ENCODE measurements around the gene DENND1A.

DENND1A gene

GRCh38 chr9:123561046-123561445, 368.9 kb downstream of the DENND1A start:
- no peak overlapping the region for H3K4me3 ChIP-seq (ENCODE audit: control insufficient read depth, low read depth, low read length)
- TF ChIP-seq, protein P1, sequence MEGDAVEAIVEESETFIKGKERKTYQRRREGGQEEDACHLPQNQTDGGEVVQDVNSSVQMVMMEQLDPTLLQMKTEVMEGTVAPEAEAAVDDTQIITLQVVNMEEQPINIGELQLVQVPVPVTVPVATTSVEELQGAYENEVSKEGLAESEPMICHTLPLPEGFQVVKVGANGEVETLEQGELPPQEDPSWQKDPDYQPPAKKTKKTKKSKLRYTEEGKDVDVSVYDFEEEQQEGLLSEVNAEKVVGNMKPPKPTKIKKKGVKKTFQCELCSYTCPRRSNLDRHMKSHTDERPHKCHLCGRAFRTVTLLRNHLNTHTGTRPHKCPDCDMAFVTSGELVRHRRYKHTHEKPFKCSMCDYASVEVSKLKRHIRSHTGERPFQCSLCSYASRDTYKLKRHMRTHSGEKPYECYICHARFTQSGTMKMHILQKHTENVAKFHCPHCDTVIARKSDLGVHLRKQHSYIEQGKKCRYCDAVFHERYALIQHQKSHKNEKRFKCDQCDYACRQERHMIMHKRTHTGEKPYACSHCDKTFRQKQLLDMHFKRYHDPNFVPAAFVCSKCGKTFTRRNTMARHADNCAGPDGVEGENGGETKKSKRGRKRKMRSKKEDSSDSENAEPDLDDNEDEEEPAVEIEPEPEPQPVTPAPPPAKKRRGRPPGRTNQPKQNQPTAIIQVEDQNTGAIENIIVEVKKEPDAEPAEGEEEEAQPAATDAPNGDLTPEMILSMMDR (conservative IDR thresholded peaks at IDR 0.05; ENCODE audit: control insufficient read depth, insufficient read depth, low read depth, low read length) = no peak

GRCh38 chr9:123556464-123557435, 373.2 kb downstream of the DENND1A start:
- no peak overlapping the region for H3K4me3 ChIP-seq (ENCODE audit: control insufficient read depth, low read depth, low read length)
- DNase-seq (ENCODE audit: low read depth) = peak; percentile 14
- TF ChIP-seq, protein P1 (conservative IDR thresholded peaks at IDR 0.05; ENCODE audit: control insufficient read depth, insufficient read depth, low read depth, low read length) = no peak

More at GRCh38 chr9:123561046-123561445, 368.9 kb downstream of the DENND1A start:
- no peak for DNase-seq (ENCODE audit: low read depth)

DNA sequence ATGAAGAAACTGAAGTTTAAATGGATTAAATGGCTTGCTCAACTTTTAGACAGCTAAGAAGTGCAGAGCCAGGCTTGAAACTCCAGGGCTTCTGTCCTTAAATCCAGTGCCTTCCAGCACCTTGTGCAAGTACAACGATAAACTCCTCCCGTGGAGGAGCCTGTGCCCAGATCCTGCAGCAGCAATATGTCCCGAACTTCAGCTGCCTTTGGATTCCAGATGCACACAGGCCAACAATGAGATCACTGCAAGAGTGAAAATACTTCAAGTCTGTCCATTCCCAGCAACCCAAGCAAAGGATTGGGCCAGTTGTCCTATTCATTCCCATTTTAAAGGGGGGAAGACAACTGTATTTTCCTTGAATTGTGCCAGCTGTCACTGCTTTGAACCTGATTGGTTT, 374.3 kb downstream of the DENND1A start:
- TF ChIP-seq, protein P1 (conservative IDR thresholded peaks at IDR 0.05; ENCODE audit: control insufficient read depth, insufficient read depth, low read depth, low read length) = no peak
- no peak overlapping the region for H3K4me3 ChIP-seq (ENCODE audit: control insufficient read depth, low read depth, low read length)
- no peak for DNase-seq (ENCODE audit: low read depth)

- TF ChIP-seq, protein P1 (conservative IDR thresholded peaks at IDR 0.05; ENCODE audit: control insufficient read depth, insufficient read depth, low read depth, low read length) = no peak
- H3K4me3 ChIP-seq (ENCODE audit: control insufficient read depth, low read depth, low read length) = no peak overlapping the region
Observed at GRCh38 chr9:123552530-123552929, 377.4 kb downstream of the DENND1A start.

DNA sequence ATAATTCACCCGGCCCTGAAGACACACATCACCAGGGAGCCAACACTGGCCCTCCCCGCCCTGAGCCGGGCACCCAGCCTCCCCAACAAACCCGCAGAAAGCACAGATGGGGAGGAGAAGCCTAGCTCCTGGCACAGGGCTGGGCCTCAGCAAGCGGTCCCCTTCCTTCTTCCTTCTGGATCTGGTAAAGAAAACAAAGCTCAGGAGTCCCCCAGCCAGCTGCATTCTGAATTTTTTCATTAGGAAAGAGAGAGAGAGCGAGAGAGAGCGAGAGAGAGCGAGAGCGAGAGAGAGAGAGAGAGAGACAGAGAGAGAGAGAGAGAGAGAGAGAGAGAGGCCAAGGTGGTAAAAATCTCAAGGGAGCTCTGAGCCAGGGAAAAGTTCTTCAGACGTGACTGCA, 378.2 kb downstream of the DENND1A start:
- TF ChIP-seq, protein P1 (conservative IDR thresholded peaks at IDR 0.05; ENCODE audit: control insufficient read depth, insufficient read depth, low read depth, low read length) = no peak
- DNase-seq (ENCODE audit: low read depth) = no peak
- H3K4me3 ChIP-seq (ENCODE audit: control insufficient read depth, low read depth, low read length) = no peak overlapping the region

More at GRCh38 chr9:123552530-123552929, 377.4 kb downstream of the DENND1A start:
- no peak for DNase-seq (ENCODE audit: low read depth)

- TF ChIP-seq, protein P1 (conservative IDR thresholded peaks at IDR 0.05; ENCODE audit: control insufficient read depth, insufficient read depth, low read depth, low read length) = no peak
- DNase-seq (ENCODE audit: low read depth) = no peak
Observed at GRCh38 chr9:123550797-123551196, 379.1 kb downstream of the DENND1A start.

More at GRCh38 chr9:123550797-123551196, 379.1 kb downstream of the DENND1A start:
- H3K4me3 ChIP-seq (ENCODE audit: control insufficient read depth, low read depth, low read length) = no peak overlapping the region
